Stimulated activated naive CD8-positive, alpha-beta T cell treated with anti-CD3 and anti-CD28 coated beads, Interleukin-15, Interleukin-2, amounts not matched to agents 100 ng/mL and 50 ng/mL, for 24 hours (primary cell): ENCODE measurements around the gene PTGR1.

Experiments used
- H3K27ac Mint-ChIP-seq: one replicate; pipeline ENCODE4 v1.8.0; 2021; ENCODE audit warnings: mild to moderate bottlenecking, mixed read lengths
- H3K27me3 Mint-ChIP-seq: one replicate; pipeline ENCODE4 v1.8.0; 2021; ENCODE audit warnings: mixed read lengths
- H3K36me3 Mint-ChIP-seq: one replicate; pipeline ENCODE4 v1.8.0; 2021; ENCODE audit warnings: low read depth, mixed read lengths
- H3K4me1 Mint-ChIP-seq: one replicate; pipeline ENCODE4 v1.8.0; 2021; ENCODE audit warnings: low read depth, mixed read lengths
- H3K4me3 Mint-ChIP-seq: one replicate; pipeline ENCODE4 v1.8.0; 2021; ENCODE audit warnings: mild to moderate bottlenecking, mixed read lengths
- H3K9me3 Mint-ChIP-seq: one replicate; pipeline ENCODE4 v1.8.0; 2021; ENCODE audit warnings: mixed read lengths

The PTGR1 gene

GRCh38 chr9:111599092-111599954 lies at the start of gene PTGR1:
Gene PTGR1, minus strand, starts transcription at chr9:111599647. Its CDS starts 2,225 bp downstream, at chr9:111597422.
- H3K27me3 Mint-ChIP-seq = peaks cover 45% of the 10 kb centered on the region
- H3K9me3 Mint-ChIP-seq = no peaks in the 10 kb centered on the region

GRCh38 chr9:111649016-111649415 lies 49.6 kb upstream of the PTGR1 start:
- peaks cover 64% of the 10 kb centered on the region for H3K36me3 Mint-ChIP-seq
- H3K9me3 Mint-ChIP-seq = no peaks in the 10 kb centered on the region
- H3K4me3 Mint-ChIP-seq = no peak overlapping the region
- no peaks in the 10 kb centered on the region for H3K4me1 Mint-ChIP-seq
- no peaks in the 10 kb centered on the region for H3K27me3 Mint-ChIP-seq
- H3K27ac Mint-ChIP-seq = no peak overlapping the region

More at GRCh38 chr9:111599092-111599954, at the start of gene PTGR1:
- Mint-ChIP-seq H3K4me3 (peak within 1 kb of the TSS; percentile 84), H3K4me1 (peaks cover 13% of the 10 kb centered on the region), H3K27ac (no peak within 1 kb of the TSS), H3K36me3 (no peaks in the 10 kb centered on the region)

GRCh38 chr9:111648066-111648465 lies 48.6 kb upstream of the PTGR1 start:
- Mint-ChIP-seq H3K4me3 (no peak overlapping the region), H3K4me1 (no peaks in the 10 kb centered on the region), H3K9me3 (no peaks in the 10 kb centered on the region), H3K36me3 (peaks cover 61% of the 10 kb centered on the region), H3K27me3 (no peaks in the 10 kb centered on the region), H3K27ac (no peak overlapping the region)

GRCh38 chr9:111646417-111646816 lies 47.0 kb upstream of the PTGR1 start:
- Mint-ChIP-seq H3K27me3 (no peaks in the 10 kb centered on the region), H3K27ac (no peak overlapping the region), H3K9me3 (no peaks in the 10 kb centered on the region), H3K4me1 (no peaks in the 10 kb centered on the region), H3K36me3 (peaks cover 64% of the 10 kb centered on the region), H3K4me3 (no peak overlapping the region)

GRCh38 chr9:111645806-111646205 lies 46.4 kb upstream of the PTGR1 start:
- H3K36me3 Mint-ChIP-seq = peaks cover 64% of the 10 kb centered on the region

GRCh38 chr9:111644195-111644772 lies 44.8 kb upstream of the PTGR1 start:
- peaks cover 53% of the 10 kb centered on the region for H3K36me3 Mint-ChIP-seq
- no peaks in the 10 kb centered on the region for H3K9me3 Mint-ChIP-seq
- no peak overlapping the region for H3K27ac Mint-ChIP-seq
- no peak overlapping the region for H3K4me3 Mint-ChIP-seq
- H3K27me3 Mint-ChIP-seq = no peaks in the 10 kb centered on the region
- no peaks in the 10 kb centered on the region for H3K4me1 Mint-ChIP-seq

More at GRCh38 chr9:111645806-111646205, 46.4 kb upstream of the PTGR1 start:
- H3K4me3 Mint-ChIP-seq = no peak overlapping the region
- H3K9me3 Mint-ChIP-seq = no peaks in the 10 kb centered on the region
- no peaks in the 10 kb centered on the region for H3K27me3 Mint-ChIP-seq
- H3K4me1 Mint-ChIP-seq = no peaks in the 10 kb centered on the region
- no peak overlapping the region for H3K27ac Mint-ChIP-seq

GRCh38 chr9:111637421-111637950 lies 38.0 kb upstream of the PTGR1 start:
- Mint-ChIP-seq H3K27ac (no peak overlapping the region), H3K9me3 (no peaks in the 10 kb centered on the region), H3K27me3 (no peaks in the 10 kb centered on the region), H3K4me1 (peaks cover 38% of the 10 kb centered on the region), H3K4me3 (no peak overlapping the region), H3K36me3 (peaks cover 27% of the 10 kb centered on the region)

- no peak overlapping the region for H3K4me3 Mint-ChIP-seq
- no peak overlapping the region for H3K27ac Mint-ChIP-seq
- peaks cover 36% of the 10 kb centered on the region for H3K36me3 Mint-ChIP-seq
- H3K9me3 Mint-ChIP-seq = no peaks in the 10 kb centered on the region
- H3K27me3 Mint-ChIP-seq = no peaks in the 10 kb centered on the region
- peaks cover 54% of the 10 kb centered on the region for H3K4me1 Mint-ChIP-seq
Observed at GRCh38 chr9:111634860-111635259, 35.4 kb upstream of the PTGR1 start.

GRCh38 chr9:111633389-111633736 lies 33.9 kb upstream of the PTGR1 start:
- H3K4me3 Mint-ChIP-seq = peak overlapping the region; percentile 99
- no peak overlapping the region for H3K27ac Mint-ChIP-seq
- no peaks in the 10 kb centered on the region for H3K9me3 Mint-ChIP-seq
- H3K4me1 Mint-ChIP-seq = peaks cover 54% of the 10 kb centered on the region
- H3K27me3 Mint-ChIP-seq = no peaks in the 10 kb centered on the region
- peaks cover 36% of the 10 kb centered on the region for H3K36me3 Mint-ChIP-seq

GRCh38 chr9:111632695-111633388 lies 33.4 kb upstream of the PTGR1 start:
- Mint-ChIP-seq H3K9me3 (no peaks in the 10 kb centered on the region), H3K27ac (no peak overlapping the region), H3K4me3 (peak overlapping the region; percentile 99), H3K27me3 (no peaks in the 10 kb centered on the region), H3K36me3 (peaks cover 36% of the 10 kb centered on the region), H3K4me1 (peaks cover 54% of the 10 kb centered on the region)

- peak overlapping the region; percentile 99 for H3K4me3 Mint-ChIP-seq
- peaks cover 36% of the 10 kb centered on the region for H3K36me3 Mint-ChIP-seq
- H3K27ac Mint-ChIP-seq = peak overlapping the region; percentile 95
- H3K27me3 Mint-ChIP-seq = no peaks in the 10 kb centered on the region
- H3K9me3 Mint-ChIP-seq = no peaks in the 10 kb centered on the region
- H3K4me1 Mint-ChIP-seq = peaks cover 54% of the 10 kb centered on the region
Observed at GRCh38 chr9:111632060-111632459, 32.6 kb upstream of the PTGR1 start.

- H3K4me1 Mint-ChIP-seq = peaks cover 54% of the 10 kb centered on the region
- H3K27ac Mint-ChIP-seq = peak within 1 kb of the TSS; percentile 95
- no peaks in the 10 kb centered on the region for H3K9me3 Mint-ChIP-seq
- H3K4me3 Mint-ChIP-seq = peak within 1 kb of the TSS; percentile 99
- H3K27me3 Mint-ChIP-seq = no peaks in the 10 kb centered on the region
- peaks cover 36% of the 10 kb centered on the region for H3K36me3 Mint-ChIP-seq
Observed at GRCh38 chr9:111631214-111631971, 31.9 kb upstream of the PTGR1 start, which contains the start of gene DNAJC25. Gene DNAJC25, plus strand, starts transcription at chr9:111631334. Its CDS starts 74 bp downstream, at chr9:111631408.

GRCh38 chr9:111630964-111631213 lies 31.4 kb upstream of the PTGR1 start:
- H3K9me3 Mint-ChIP-seq = no peaks in the 10 kb centered on the region
- H3K27me3 Mint-ChIP-seq = no peaks in the 10 kb centered on the region
- peaks cover 51% of the 10 kb centered on the region for H3K4me1 Mint-ChIP-seq
- peaks cover 36% of the 10 kb centered on the region for H3K36me3 Mint-ChIP-seq
- H3K27ac Mint-ChIP-seq = peak overlapping the region; percentile 86
- H3K4me3 Mint-ChIP-seq = peak overlapping the region; percentile 99

GRCh38 chr9:111630182-111630963 lies 30.9 kb upstream of the PTGR1 start:
- Mint-ChIP-seq H3K36me3 (peaks cover 35% of the 10 kb centered on the region), H3K4me1 (peaks cover 45% of the 10 kb centered on the region), H3K27ac (peak overlapping the region; percentile 86), H3K27me3 (no peaks in the 10 kb centered on the region), H3K4me3 (peak overlapping the region; percentile 99), H3K9me3 (no peaks in the 10 kb centered on the region)
